ENCODE results near the gene NCKAP5L.
"Not testable (repeated sequence)": the region's sequence is repeated elsewhere in the genome, so short reads cannot be mapped to it uniquely, and the experiment has no call there.

NCKAP5L gene

DNA sequence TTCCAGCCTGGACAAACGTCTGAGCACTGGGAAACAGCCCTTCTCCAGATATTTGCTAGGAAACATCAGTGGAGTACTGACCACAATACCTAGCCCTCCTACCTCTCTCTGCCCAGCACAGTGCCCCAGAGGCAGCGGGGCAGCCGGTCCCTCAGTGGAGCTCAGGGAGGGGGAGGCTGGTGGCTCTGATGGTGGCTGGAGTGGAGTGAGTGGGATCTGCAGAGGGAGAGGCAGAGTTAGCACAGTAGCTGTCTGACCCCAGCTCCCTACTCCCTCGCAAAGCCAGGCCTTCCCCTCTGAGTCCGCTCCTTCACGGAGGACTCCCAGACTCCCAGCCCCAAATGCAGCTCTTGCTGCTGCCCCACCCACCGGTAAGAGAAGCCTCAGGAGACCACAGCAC, 30.0 kb downstream of the NCKAP5L start:
- no peak for DNase-seq

DNA sequence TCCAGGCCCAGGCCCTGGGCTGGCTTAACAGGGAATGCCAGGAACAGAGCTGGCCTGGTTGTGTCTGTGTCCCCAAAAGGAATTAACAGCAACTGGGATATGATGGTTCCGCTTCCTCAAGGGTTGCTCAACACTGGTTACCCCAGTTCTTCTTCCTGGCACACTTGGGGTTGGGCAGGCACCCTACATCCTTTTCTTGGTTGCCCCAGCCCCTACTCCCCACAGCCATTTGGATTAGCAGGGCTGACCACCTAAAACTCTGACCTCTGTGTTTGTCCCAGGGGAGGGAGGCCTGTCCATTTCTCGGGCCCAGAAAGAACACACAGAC, 30.8 kb downstream of the NCKAP5L start:
- DNase-seq = no peak

DNA sequence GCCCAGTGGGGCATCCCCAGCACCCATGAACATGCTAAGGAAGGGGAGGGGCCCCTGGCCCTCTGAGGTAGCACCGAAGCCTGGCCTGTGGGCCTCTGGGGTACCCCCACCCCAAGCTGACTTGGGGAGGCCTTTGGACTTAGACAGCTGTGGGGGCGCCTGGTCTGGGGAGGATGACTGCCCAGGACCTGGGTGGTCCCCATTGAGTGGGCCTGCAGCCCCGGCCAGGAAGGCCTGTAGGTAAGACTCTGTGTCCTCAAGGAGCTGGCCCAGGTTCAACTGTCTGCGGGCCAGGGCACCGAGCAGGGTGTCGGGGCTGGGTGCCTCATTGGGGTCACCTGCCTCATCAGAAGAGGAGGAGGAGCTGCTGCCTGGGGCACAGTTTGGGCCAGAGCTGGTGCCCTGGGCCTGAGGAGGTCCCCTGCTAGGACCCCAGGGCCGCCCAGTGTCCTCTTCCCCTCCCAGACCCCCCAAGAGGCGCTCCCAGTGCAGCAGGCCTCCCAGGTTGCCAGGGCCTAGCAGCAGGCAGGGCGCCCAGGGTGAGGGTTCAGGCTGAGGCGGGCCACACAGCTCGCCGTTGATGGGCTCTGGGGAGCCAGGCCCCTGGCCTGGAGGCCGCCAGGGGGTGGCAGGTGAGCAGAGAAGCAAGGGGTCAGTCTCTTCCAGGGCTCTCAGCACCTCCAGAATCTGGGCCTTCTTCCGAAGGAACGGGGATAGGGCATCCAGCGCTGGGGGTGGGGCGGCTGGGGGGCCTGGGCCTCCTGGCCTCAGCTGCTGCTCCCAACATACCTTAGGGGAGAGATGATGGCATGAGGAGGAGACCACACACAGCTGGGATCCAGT, 31.4 kb downstream of the NCKAP5L start:
- DNase-seq = no peak

DNA sequence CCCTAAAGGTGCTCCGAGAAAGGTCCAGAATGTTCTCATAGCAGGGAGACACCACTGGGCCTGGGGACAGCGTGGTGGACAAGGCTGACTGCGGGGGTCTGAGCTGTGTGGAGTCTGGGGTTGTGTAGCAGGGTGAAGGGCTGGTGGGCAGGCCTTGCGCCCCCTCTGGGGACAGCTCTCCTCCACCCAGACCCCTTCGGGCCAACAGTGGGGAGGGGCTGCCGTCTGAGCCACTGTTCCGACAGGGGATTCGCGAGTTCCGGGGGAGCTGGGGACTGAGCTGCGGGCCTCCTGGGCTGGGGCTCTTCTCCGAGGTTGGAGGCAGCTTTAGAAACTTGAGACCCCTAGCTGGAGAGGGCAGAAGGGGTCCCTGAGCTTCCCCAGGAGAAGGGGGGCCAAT, 32.1 kb downstream of the NCKAP5L start:
- no peak for DNase-seq

DNA sequence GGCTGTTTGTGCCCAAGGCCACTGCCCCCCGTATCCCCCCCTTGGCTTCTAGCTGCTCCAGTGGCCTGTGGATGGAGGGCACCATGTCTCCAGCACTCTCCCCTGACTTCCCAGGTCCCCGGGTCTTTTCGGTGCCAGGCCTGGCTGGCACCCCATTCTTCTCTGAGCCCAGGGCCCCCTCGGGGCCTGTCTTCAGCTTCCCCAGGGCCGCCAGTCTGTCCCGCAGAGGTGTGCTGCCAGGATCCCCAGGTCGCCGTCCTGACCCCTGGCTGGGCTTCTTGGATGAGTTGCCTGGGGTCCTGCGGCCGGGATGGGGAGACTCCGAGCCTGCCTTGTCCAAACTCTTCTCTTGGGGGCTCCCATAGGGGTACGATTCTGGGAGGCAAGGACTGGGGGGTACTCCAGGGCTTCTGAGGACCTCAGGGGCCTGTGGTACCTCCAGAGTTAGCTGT, 32.5 kb downstream of the NCKAP5L start:
- no peak for DNase-seq

DNA sequence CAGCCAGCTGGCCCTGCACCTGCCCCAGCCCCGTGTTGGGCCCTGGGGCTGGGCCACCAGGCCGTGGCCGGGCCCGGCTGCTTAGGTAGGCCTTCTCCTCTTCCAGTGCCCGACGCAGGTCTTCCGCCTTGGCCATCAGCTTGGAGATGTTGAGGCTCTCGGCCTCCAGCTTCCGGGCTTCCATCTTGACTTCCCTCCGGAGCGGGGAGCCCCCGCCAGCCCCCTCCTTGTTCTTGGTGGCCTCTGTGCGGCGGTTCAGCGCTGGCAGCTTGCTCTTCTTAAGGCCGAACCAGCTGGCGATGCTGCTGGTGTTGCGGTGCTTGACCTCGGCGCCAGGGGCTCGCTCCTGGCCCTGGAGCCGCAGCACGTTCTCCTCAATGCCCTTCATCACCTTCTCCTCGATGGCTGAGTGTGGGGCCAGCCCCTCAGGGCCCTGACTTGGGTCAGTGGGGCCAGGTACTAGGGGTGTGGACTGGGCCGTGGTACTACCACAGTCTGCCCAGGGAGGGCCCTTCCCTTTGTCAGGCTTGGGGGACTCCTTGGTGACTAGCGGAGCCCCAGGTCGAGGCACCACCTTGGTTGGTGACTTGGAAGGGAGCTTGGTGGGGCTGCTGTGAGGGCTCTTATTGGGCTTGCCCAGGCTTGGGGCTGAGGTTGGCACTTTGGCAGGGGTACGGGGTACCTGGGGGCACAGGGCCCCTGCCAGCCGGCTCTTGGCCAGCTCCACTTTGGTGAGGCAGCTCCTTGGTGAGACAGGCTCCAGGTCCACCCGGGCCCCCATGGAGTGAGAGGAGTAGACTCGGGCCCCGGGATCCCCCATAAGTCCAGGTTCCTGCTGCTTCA, 33.2 kb downstream of the NCKAP5L start:
- DNase-seq = no peak

DNA sequence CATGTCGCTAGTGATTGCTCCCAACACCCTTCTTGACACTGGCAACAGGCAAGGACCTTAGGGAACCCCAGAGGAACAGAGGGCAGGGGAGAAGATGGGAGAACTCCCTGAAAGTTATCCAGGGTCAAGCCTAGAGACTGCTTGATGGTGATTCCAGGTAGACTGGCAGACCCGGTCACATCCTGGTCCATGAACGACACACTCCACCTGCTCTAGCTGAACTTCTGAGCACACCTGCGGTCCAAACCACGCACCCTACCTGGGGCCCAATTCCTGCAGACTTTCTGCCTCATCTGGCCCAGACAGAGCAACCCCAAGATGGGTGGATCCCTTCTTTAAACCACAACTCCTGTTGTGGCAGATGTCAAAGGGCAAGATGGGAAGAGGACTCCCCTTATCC, 34.2 kb downstream of the NCKAP5L start:
- DNase-seq = no peak

DNA sequence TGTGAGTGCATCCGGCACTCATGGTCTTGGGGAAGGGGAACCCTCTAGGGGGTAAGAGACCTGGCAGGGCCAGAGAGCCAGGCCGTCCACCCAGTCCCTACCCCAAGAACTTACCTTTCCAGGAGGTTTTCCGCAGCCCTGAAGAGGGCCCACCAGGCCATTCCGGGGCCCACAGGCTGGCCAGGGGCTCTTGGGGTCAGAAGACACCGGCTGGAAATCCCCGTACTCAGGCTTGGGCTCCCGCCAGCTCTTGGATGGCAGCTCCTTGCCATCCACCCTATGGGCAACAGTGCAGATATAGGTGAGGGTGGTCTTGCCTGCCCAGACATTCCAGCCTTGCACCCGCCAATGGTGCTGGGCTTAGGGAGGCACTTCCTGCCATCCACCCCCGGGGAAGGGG, 34.6 kb downstream of the NCKAP5L start:
- no peak for DNase-seq

DNA sequence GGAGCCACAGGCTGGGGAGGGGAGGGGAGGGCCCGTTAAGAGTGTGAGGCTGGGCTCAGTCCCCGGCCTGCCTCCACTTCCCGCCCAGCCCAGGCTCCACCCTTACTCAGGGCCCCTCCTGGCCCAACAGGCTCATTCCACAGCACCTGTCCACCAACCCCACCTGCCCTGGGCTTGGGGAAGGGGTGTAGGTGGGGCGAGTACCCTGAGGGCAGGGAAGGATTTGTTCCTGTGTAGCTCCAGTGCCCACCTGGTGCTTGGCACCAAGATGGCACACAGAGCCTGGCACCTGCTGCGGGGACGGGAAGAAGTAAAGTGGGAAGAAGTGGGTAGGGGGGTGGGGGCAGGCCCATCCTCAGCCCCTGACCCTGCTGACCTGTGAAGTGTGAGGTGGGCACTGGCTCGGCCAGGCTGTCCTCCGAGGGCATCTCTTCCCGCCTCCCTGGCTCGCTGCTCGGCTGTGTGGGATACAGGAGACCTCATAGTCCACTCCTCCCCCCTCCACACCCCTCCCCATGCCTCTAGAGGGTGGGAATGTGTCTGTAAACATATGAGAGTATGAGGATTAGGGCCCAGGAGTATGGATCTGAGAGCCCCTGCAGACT, 35.1 kb downstream of the NCKAP5L start:
- no peak for DNase-seq

DNA sequence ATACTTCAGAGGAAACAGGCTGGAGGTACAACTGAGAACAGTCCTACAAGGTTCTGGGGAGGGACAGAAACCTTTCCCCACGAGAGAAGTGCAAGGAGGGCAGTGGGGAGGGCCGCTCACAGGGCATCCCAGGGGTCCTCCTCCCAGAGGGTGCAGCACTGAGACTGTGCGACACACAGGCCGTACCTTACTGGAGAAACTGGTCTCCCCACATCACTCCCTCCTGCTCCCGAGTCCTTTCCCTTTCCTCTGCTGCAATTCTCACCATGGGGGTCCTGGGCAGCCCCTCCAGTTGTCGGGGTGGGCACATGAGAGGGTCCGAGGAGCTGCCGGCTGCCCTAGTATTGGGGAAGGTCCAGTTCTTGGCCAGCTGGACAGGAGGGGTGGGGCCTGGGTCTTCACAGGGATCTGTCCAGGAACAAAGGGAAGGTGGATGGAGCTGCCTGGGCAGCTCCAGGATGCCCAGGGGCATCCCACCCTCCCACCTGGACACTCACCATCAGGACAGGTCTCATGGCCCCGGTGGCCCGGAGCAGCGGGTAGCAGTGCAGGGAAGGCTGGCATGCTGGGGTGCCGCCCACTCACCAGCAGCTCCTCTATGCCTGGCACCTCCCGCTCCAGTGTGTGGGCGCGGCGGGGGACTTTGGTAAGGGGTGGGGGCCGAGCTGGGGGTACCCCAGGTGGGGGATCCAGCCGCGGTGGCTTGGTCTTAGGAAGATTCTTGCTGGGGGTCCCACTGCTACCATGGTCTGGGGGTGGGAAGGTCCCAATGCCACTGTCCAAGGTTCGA, 35.8 kb downstream of the NCKAP5L start:
- DNase-seq = no peak

DNA sequence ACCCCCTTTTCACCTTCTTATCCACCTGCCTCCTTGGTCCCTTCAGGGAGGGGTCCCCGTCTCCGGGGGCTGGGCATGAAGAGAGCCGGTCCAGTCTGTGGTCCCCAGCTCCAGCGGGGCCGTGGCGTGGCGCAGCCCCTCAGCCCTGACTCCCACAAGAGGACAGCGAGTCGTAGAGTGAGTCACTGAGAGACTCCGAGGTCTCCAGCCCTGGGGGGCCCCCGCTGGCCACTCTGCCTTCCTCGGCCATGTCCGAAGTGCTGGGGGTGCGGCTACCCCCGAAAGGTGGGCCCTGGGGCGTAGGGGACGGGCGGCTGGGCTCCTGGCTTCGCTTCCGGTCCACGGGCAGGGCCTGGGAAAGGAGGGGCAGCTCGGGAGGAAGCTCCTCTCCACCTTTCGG, 36.5 kb downstream of the NCKAP5L start:
- no peak for DNase-seq

DNA sequence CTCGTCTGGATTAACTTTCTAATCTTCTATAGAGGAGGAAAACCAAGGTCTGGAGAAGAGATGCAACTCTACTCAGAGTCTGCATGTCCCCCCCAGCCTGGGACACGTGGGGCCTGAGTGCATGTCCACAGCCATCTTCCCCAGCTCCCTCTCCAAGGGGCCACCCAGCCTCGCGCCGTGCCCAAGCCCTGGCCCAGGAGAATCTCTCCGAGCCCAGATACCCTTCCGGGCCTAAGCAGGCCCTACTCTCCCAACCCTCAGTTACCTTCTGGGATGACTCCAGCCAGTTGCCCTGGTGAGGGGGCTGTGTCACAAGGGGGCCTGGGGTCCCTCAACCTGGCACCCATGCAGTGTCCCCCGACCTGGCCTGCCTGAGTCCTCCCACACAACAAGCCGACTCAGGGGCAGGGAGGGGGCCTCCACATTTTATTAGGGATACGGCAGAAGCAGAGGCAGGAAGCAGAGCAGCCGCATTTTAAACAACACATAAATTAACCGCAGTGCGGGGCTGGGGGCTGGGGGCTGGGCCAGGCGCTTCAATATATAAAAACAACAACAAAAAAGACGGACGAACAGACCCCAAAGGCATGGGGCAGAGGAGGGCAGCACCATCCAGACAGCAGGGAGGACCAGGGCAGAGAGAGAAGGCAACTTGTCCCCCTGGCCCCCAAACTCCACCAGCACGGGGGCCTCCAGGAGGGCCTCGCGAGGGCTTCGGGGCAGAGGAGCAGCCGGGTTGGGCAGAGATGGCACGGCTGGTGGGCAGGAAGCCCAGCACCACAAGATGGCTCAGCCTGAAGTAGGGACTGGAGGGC, 37.3 kb downstream of the NCKAP5L start:
- DNase-seq = no peak

DNA sequence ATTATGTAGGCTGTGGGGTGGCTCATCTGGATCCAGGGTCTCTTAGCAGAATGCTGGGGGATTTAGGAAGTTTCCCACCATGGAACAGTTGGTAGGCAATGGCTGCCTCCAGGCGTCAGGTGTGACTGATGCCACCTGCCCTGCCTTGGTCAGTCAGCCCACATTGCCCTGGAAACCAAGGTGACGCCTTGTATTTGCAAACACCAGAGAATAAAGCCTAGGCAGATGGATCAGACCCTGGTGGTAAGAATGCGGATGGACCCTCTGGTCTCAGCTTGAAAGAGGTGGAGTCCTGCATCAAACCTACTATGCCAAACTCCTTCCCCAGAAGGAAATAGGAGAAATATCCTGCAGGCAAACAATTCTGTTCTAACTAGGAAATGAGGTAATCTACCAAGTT, 38.2 kb downstream of the NCKAP5L start:
- DNase-seq = no peak

DNA sequence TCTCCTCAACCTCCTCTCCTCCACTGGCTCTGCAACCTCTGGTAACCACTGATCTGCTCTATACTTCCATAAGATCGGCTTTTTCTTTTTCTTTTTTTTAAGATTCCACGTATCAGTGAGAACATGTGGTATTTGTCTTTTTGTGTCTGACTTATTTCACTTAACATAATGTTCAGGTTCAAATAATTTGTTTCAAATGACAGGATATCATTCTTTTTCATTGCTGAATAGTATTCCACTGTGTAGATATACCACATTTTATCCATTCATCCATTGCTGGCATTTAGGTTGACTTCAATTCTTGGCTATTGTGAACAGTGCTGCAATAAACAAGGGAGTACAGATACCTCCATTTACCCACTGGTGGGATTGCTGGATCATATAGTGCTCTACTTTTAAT, 40.5 kb downstream of the NCKAP5L start:
- no peak for DNase-seq

DNA sequence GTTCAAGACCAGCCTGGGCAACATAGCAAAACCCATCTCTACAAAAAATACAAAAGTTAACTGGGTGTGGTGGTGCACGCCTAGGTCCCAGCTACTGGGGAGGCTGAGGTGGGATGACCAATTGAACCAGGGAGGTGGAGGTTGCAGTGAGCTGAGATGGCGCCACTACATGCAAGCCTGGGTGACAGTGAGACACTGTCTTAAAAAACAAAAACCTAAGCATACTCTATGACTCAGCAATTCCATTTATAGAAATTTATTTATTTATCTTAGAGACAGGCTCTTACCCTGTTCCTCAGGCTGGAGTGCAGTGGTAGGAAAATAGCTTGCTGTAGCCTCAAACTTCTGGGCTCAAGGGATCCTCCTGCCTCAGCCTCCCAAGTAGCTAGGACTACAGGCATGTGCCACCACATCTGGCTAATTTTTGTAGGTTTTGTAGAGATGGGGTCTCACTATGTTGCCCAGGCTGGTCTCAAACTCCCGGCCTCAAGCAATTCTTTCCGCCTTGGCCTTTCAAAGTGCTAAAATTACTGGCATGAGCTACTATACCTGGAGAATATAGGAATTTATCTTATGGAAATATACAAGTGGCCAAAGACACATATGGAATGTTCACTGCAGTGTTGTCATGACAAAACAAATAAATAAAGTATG, 43.3 kb downstream of the NCKAP5L start:
- no peak for DNase-seq

DNA sequence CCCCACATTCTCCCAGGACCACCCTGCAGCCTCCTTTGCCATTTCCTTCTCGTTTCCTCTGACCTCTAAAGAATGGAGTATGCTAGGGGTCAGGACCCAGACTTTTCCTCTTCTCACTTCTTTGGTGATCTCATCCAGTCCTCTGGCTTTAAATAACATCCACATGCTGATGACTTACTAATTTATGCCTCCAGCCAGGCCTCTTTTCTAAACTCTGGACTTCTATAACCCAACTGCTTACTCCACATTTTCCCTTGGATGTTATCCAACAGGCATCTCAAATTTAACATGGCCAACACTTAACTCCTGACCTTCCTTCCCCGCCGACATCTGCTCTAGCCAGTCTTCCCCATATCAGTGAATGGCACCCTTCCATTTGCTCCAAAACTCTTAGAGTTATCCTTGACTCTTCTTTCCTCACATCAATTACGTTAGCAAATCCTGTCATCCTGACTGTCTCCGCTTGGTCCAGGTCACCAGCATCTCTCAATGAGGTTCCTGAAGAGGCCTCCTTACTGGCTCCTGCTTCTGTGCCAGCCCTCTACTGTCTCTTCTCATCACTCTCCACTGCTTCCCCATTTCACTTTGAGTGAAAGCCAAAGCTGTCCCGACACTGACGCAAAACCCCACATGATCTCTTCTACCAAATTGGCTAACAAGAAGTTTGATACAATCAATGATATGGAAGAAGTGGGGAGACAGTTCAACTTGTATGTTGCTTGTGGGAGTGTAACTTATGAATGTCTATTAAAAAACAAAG, 44.1 kb downstream of the NCKAP5L start:
- peak; percentile 46 for DNase-seq

DNA sequence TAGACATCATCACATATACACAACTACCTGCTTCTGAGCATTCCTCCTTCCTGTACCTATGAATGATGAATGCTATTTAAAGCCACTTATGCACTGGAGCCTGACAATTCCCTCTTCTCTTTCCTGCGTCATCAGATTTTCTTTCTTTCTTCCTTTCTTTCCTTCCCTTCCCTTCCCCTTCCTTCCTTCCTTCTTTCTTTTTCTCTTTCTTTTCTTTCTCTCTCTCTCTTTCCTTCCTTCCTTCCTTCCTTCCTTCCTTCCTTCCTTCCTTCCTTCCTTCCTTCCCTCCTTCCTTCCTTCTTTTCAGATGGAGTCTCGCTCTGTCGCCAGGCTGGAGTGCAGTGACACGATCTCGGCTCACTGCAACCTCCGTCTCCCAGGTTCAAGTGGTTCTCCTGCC, 47.3 kb downstream of the NCKAP5L start:
- DNase-seq = not testable (repeated sequence)

DNA sequence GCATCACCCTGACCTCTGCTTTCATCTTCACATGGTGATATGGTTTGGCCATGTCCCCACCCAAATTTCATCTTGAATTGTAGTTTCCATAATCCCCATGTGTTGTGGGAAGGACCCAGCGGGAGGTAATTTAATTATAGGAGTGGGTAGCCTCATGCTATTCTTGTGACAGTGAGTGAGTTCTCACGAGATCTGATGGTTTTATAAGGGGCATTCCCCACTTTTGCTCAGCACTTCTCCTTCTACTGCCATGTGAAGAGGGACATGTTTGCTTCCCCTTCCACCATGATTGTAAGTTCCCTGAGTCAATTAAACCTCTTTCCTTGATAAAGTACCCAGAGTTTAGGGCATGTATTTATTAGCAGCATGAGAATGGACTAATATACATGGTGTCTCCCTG, 48.6 kb downstream of the NCKAP5L start:
- DNase-seq = no peak

DNA sequence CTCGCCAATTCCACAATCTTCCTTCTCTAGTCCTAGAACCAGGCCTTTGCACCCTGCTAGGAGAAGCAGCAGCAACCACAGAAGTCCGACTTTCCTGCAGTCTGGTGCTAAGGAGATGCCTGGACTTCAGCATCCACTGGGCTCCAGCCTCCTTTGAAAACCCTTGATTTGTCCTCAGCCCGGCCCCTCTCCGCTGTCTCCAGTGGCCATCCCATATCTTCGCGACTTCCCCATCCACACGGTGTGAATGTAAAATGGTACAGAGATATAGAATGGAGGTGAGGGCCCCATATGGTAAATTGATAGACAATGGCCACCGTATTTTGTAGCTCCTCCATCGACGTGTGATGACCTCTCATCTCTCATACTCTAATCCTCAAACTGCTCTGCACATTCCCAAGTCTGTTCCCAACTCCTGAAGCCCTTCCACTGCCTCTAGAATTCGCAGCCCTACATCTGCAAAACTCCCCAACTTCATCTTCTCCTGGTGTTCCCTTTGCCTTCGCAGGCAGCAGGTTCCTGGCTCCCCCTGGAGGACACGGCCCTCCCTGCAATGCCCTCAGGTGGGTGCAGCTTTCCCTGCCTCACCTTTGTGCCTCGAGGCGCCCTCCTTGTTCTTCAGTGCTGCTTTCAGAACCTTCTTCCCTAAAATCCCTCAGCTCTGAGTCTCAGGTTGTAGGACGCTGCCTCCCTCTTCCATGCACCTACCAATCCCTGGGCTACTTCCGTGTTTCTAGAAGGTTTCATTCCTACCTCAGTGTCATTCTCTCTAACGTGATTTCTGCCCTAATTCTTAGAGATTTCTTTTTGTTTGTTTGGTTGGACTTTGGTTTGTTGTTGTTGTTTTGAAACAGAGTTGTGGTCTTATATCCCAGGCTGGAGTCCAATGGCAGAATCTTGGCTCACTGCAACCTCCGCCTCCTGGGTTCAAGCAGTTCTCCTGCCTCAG, 50.1 kb downstream of the NCKAP5L start:
- DNase-seq = no peak

DNA sequence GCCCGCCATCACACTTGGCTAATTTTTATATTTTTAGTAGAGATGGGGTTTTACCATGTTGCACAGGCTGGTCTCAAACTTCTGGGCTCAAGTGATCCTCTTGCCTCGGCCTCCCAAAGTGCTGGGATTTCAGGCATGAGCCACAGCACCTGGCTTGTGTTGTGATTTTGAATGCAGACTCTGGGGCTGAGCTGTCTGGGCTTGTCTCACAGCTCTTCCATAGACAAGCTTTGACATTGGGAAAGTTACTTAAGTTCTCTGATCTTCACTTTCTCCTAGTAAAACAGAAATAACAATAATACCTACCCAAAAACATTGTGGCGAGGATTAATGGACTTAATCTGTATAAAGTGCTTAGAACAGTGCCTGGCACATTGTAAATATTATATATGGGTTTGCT, 50.9 kb downstream of the NCKAP5L start:
- DNase-seq = no peak

All from amniotic stem cell (primary cell).